Tongue (tissue), 2 donors: ENCODE measurements around the gene NFATC4. TPM values are rescaled to one million over a fixed set of nuclear protein-coding genes. Genes with fewer than 3 reads are reported as not detected.

Experiments
- small RNA-seq: library from RNA; depleted of rRNA; stranded (forward); fragments of <200 nt; gene quantifications from one replicate; pipeline ENCODE3, GENCODE V24; 2014; ENCODE audit warnings: low replicate concordance
- total RNA-seq: library from RNA; depleted of rRNA; stranded (reverse); fragments of >200 nt; gene quantifications from one replicate; pipeline ENCODE4 v1.2.3, GENCODE V29; 2014

NFATC4 gene
- total RNA-seq, 1 donor from 2014 or later, result 56.6 TPM

Small RNAs within 50 kb of the gene (small RNA-seq; reads per million reads assigned to genes)
- not detected for gene RF00026

Other genes with a start within 250 kb of the NFATC4 start
- 132 TPM for gene FITM1, start 237.5 kb upstream of the NFATC4 start, total RNA-seq
- gene PSME1, start 232.0 kb upstream of the NFATC4 start, total RNA-seq, result 73.5 TPM
- 18.1 TPM for gene EMC9, start 226.6 kb upstream of the NFATC4 start, total RNA-seq
- 35.5 TPM for gene PSME2, start 221.6 kb upstream of the NFATC4 start, total RNA-seq
- gene RNF31, start 220.7 kb upstream of the NFATC4 start, total RNA-seq, result 38.2 TPM
- gene IRF9, start 206.9 kb upstream of the NFATC4 start, total RNA-seq, result 34.6 TPM
- gene REC8, start 196.1 kb upstream of the NFATC4 start, total RNA-seq, result 8.6 TPM
- gene IPO4, start 179.4 kb upstream of the NFATC4 start, total RNA-seq, result 30.8 TPM
- 52.9 TPM for gene TM9SF1, start 172.7 kb upstream of the NFATC4 start, total RNA-seq
- not detected for gene TSSK4, start 162.5 kb upstream of the NFATC4 start, total RNA-seq
- gene CHMP4A, start 154.7 kb upstream of the NFATC4 start, total RNA-seq, result 47.6 TPM
- 12.9 TPM for gene MDP1, start 152.1 kb upstream of the NFATC4 start, total RNA-seq
- gene NEDD8, start 135.8 kb upstream of the NFATC4 start, total RNA-seq, result 77.0 TPM
- 102 TPM for gene GMPR2, start 135.3 kb upstream of the NFATC4 start, total RNA-seq
- gene TINF2, start 125.6 kb upstream of the NFATC4 start, total RNA-seq, result 33.8 TPM
- 29.0 TPM for gene TGM1, start 105.0 kb upstream of the NFATC4 start, total RNA-seq
- gene RABGGTA, start 96.6 kb upstream of the NFATC4 start, total RNA-seq, result 16.5 TPM
- 13.0 TPM for gene DHRS1, start 68.4 kb upstream of the NFATC4 start, total RNA-seq
- gene NOP9, start 68.3 kb upstream of the NFATC4 start, total RNA-seq, result 24.5 TPM
- 14.6 TPM for gene CIDEB, start 60.2 kb upstream of the NFATC4 start, total RNA-seq
- gene LTB4R2, start 58.0 kb upstream of the NFATC4 start, total RNA-seq, result 19.3 TPM
- 8.8 TPM for gene LTB4R, start 56.7 kb upstream of the NFATC4 start, total RNA-seq
- gene ADCY4, start 33.1 kb upstream of the NFATC4 start, total RNA-seq, result 16.7 TPM
- 5.5 TPM for gene RIPK3, start 28.2 kb upstream of the NFATC4 start, total RNA-seq
- gene NYNRIN, start 30.8 kb downstream of the NFATC4 start, total RNA-seq, result 35.1 TPM
- 1.3 TPM for gene CBLN3, start 61.5 kb downstream of the NFATC4 start, total RNA-seq
- 56.6 TPM for gene KHNYN, start 61.8 kb downstream of the NFATC4 start, total RNA-seq
- 20.5 TPM for gene SDR39U1, start 74.6 kb downstream of the NFATC4 start, total RNA-seq
- gene CMA1, start 140.1 kb downstream of the NFATC4 start, total RNA-seq, result not detected
- 4.3 TPM for gene CTSG, start 208.1 kb downstream of the NFATC4 start, total RNA-seq
- gene GZMH, start 241.5 kb downstream of the NFATC4 start, total RNA-seq, result not detected